ENCODE results near the gene C1orf53. TPM values are rescaled to one million over a fixed set of nuclear protein-coding genes. Genes with fewer than 3 reads are reported as not detected.
A peak's percentile ranks its signal among the peaks of the same experiment; 100 is the strongest.

The C1orf53 gene
- total and polyA plus RNA-seq, 2 of the 8 experiments (the other 6 are each of a cell fraction or from before 2014, with no cell fraction given) = 0.56 to 1.3 TPM

GRCh38 chr1:197915862-197916499, 13.6 kb downstream of the C1orf53 start (continued):
- TF ChIP-seq E2F6 (IDR thresholded peaks at IDR 0.05) (peak; percentile 19; the same call in 1 of the 2 replicates), RFX5 (IDR thresholded peaks at IDR 0.05; ENCODE audit: borderline replicate concordance, low read depth, low read length) (no peak), CHD1 (IDR thresholded peaks at IDR 0.05; ENCODE audit: low read depth, low read length) (no peak), TCF12 (IDR thresholded peaks at IDR 0.05; ENCODE audit: low read depth, low read length) (no peak), BACH1 (IDR thresholded peaks at IDR 0.05; ENCODE audit: low read length) (no peak), BCL11A (IDR thresholded peaks at IDR 0.05; ENCODE audit: low read depth in 2 of 2, low read length in 2 of 2) (no peak), SIN3A (conservative IDR thresholded peaks at IDR 0.05 in 1 of 2, IDR thresholded peaks at IDR 0.05 in 1 of 2; ENCODE audit: low read depth in 1 of 2, low read length in 2 of 2) (no peak), CREB1 (IDR thresholded peaks at IDR 0.05) (no peak; the same call in 1 of the 2 replicates), SUZ12 (IDR thresholded peaks at IDR 0.05; ENCODE audit: low read length) (peak; percentile 86; the same call in 1 of the 2 replicates), GABPA (IDR thresholded peaks at IDR 0.05; ENCODE audit: borderline replicate concordance, insufficient read depth, low read length) (no peak), POLR2A (IDR thresholded peaks at IDR 0.05; ENCODE audit: control extremely low read depth in 1 of 2, low read depth in 2 of 2, low read length in 2 of 2) (no peak), SP1 (IDR thresholded peaks at IDR 0.05; ENCODE audit: low read depth, low read length) (0 out of 2 replicates have a peak, but pooled peaks have one; percentile 7), KDM1A (IDR thresholded peaks at IDR 0.05; ENCODE audit: borderline replicate concordance, low read length) (no peak), RAD21 (IDR thresholded peaks at IDR 0.05 in 1 of 2, conservative IDR thresholded peaks at IDR 0.05 in 1 of 2; ENCODE audit: low read depth in 2 of 2, low read length in 2 of 2) (peak; percentile 52 to 61), CBX8 (IDR thresholded peaks at IDR 0.05; ENCODE audit: borderline replicate concordance, low read depth, low read length) (peak; percentile 27; the same call in 1 of the 2 replicates), JUN (IDR thresholded peaks at IDR 0.05; ENCODE audit: low read depth, low read length) (no peak), KDM5A (IDR thresholded peaks at IDR 0.05; ENCODE audit: low read length) (no peak), SP4 (IDR thresholded peaks at IDR 0.05; ENCODE audit: low read length) (no peak), TAF1 (IDR thresholded peaks at IDR 0.05; ENCODE audit: low read depth, low read length) (no peak), CTBP2 (IDR thresholded peaks at IDR 0.05; ENCODE audit: borderline replicate concordance, insufficient read depth, insufficient read length, low read length) (peak; percentile 91), ATF3 (IDR thresholded peaks at IDR 0.05; ENCODE audit: insufficient read depth, low read depth, low read length) (no peak), KDM4A (IDR thresholded peaks at IDR 0.05; ENCODE audit: low read depth, low read length, severe bottlenecking) (peak; percentile 43)
